ENCODE data around the gene DGKG. TPM values are rescaled to one million over a fixed set of nuclear protein-coding genes. Genes with fewer than 3 reads are reported as not detected.

DGKG gene
- total and polyA plus RNA-seq, 10 of the 15 experiments (the other 5 are each of a cell fraction or from before 2014, with no cell fraction given) = 0.39 to 6.2 (median 4.7) TPM

DNA sequence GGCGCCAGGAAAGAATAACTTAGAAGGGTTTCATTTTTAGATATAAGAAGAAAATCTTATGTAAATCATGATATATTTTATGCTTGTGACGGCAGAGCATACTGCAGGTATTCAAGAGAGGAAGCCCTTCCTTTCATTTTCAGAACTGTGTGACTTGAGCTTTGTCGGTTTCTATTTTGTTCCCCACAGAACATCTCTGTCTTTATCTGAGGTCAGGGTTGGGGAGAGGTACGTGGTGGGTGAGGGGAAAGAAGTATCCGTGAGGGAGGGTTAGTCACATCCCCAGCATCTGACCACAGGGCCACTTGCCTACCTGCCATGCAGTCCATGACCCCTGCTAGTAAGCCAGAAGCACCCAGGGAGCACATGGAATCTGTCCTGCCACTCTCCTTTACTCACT is 126.5 kb downstream of the DGKG start (continued):
- TF ChIP-seq, protein P1, sequence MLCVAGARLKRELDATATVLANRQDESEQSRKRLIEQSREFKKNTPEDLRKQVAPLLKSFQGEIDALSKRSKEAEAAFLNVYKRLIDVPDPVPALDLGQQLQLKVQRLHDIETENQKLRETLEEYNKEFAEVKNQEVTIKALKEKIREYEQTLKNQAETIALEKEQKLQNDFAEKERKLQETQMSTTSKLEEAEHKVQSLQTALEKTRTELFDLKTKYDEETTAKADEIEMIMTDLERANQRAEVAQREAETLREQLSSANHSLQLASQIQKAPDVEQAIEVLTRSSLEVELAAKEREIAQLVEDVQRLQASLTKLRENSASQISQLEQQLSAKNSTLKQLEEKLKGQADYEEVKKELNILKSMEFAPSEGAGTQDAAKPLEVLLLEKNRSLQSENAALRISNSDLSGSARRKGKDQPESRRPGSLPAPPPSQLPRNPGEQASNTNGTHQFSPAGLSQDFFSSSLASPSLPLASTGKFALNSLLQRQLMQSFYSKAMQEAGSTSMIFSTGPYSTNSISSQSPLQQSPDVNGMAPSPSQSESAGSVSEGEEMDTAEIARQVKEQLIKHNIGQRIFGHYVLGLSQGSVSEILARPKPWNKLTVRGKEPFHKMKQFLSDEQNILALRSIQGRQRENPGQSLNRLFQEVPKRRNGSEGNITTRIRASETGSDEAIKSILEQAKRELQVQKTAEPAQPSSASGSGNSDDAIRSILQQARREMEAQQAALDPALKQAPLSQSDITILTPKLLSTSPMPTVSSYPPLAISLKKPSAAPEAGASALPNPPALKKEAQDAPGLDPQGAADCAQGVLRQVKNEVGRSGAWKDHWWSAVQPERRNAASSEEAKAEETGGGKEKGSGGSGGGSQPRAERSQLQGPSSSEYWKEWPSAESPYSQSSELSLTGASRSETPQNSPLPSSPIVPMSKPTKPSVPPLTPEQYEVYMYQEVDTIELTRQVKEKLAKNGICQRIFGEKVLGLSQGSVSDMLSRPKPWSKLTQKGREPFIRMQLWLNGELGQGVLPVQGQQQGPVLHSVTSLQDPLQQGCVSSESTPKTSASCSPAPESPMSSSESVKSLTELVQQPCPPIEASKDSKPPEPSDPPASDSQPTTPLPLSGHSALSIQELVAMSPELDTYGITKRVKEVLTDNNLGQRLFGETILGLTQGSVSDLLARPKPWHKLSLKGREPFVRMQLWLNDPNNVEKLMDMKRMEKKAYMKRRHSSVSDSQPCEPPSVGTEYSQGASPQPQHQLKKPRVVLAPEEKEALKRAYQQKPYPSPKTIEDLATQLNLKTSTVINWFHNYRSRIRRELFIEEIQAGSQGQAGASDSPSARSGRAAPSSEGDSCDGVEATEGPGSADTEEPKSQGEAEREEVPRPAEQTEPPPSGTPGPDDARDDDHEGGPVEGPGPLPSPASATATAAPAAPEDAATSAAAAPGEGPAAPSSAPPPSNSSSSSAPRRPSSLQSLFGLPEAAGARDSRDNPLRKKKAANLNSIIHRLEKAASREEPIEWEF (IDR thresholded peaks at IDR 0.05; ENCODE audit: insufficient replicate concordance, low read depth, low read length) = no peak
- TF ChIP-seq NR2F1 (conservative IDR thresholded peaks at IDR 0.05) = no peak
- TF ChIP-seq EP300 (IDR thresholded peaks at IDR 0.05; ENCODE audit: borderline replicate concordance in 1 of 2, control insufficient read depth in 1 of 2, low read depth in 2 of 2, low read length in 2 of 2) = no peak
- TF ChIP-seq ZSCAN29 (IDR thresholded peaks at IDR 0.05) = no peak
- TF ChIP-seq, protein P2, sequence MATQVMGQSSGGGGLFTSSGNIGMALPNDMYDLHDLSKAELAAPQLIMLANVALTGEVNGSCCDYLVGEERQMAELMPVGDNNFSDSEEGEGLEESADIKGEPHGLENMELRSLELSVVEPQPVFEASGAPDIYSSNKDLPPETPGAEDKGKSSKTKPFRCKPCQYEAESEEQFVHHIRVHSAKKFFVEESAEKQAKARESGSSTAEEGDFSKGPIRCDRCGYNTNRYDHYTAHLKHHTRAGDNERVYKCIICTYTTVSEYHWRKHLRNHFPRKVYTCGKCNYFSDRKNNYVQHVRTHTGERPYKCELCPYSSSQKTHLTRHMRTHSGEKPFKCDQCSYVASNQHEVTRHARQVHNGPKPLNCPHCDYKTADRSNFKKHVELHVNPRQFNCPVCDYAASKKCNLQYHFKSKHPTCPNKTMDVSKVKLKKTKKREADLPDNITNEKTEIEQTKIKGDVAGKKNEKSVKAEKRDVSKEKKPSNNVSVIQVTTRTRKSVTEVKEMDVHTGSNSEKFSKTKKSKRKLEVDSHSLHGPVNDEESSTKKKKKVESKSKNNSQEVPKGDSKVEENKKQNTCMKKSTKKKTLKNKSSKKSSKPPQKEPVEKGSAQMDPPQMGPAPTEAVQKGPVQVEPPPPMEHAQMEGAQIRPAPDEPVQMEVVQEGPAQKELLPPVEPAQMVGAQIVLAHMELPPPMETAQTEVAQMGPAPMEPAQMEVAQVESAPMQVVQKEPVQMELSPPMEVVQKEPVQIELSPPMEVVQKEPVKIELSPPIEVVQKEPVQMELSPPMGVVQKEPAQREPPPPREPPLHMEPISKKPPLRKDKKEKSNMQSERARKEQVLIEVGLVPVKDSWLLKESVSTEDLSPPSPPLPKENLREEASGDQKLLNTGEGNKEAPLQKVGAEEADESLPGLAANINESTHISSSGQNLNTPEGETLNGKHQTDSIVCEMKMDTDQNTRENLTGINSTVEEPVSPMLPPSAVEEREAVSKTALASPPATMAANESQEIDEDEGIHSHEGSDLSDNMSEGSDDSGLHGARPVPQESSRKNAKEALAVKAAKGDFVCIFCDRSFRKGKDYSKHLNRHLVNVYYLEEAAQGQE (IDR thresholded peaks at IDR 0.05; ENCODE audit: low read depth, low read length) = no peak
- no peak for TF ChIP-seq ZNF207 (IDR thresholded peaks at IDR 0.05; ENCODE audit: borderline replicate concordance)
- no peak for TF ChIP-seq NRF1 (conservative IDR thresholded peaks at IDR 0.05; ENCODE audit: low read depth, low read length)
- TF ChIP-seq, protein P3, sequence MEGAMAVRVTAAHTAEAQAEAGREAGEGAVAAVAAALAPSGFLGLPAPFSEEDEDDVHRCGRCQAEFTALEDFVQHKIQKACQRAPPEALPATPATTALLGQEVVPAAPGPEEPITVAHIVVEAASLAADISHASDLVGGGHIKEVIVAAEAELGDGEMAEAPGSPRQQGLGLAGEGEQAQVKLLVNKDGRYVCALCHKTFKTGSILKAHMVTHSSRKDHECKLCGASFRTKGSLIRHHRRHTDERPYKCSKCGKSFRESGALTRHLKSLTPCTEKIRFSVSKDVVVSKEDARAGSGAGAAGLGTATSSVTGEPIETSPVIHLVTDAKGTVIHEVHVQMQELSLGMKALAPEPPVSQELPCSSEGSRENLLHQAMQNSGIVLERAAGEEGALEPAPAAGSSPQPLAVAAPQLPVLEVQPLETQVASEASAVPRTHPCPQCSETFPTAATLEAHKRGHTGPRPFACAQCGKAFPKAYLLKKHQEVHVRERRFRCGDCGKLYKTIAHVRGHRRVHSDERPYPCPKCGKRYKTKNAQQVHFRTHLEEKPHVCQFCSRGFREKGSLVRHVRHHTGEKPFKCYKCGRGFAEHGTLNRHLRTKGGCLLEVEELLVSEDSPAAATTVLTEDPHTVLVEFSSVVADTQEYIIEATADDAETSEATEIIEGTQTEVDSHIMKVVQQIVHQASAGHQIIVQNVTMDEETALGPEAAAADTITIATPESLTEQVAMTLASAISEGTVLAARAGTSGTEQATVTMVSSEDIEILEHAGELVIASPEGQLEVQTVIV (IDR thresholded peaks at IDR 0.05; ENCODE audit: borderline replicate concordance, partially characterized antibody) = no peak
- no peak for TF ChIP-seq EGR1 (IDR thresholded peaks at IDR 0.05; ENCODE audit: borderline replicate concordance in 1 of 2, low read depth in 2 of 2, low read length in 2 of 2)
- no peak for TF ChIP-seq NBN (IDR thresholded peaks at IDR 0.05)
- TF ChIP-seq JUNB (IDR thresholded peaks at IDR 0.05) = 0 out of 2 replicates have a peak, but pooled peaks have one; percentile 9
- no peak for TF ChIP-seq ZNF384 (IDR thresholded peaks at IDR 0.05; ENCODE audit: borderline replicate concordance, low read depth, low read length)
- TF ChIP-seq, protein P4, sequence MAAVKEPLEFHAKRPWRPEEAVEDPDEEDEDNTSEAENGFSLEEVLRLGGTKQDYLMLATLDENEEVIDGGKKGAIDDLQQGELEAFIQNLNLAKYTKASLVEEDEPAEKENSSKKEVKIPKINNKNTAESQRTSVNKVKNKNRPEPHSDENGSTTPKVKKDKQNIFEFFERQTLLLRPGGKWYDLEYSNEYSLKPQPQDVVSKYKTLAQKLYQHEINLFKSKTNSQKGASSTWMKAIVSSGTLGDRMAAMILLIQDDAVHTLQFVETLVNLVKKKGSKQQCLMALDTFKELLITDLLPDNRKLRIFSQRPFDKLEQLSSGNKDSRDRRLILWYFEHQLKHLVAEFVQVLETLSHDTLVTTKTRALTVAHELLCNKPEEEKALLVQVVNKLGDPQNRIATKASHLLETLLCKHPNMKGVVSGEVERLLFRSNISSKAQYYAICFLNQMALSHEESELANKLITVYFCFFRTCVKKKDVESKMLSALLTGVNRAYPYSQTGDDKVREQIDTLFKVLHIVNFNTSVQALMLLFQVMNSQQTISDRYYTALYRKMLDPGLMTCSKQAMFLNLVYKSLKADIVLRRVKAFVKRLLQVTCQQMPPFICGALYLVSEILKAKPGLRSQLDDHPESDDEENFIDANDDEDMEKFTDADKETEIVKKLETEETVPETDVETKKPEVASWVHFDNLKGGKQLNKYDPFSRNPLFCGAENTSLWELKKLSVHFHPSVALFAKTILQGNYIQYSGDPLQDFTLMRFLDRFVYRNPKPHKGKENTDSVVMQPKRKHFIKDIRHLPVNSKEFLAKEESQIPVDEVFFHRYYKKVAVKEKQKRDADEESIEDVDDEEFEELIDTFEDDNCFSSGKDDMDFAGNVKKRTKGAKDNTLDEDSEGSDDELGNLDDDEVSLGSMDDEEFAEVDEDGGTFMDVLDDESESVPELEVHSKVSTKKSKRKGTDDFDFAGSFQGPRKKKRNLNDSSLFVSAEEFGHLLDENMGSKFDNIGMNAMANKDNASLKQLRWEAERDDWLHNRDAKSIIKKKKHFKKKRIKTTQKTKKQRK (IDR thresholded peaks at IDR 0.05; ENCODE audit: low read depth, low read length) = no peak
